PC-3 (cell line): ENCODE measurements around the gene ANKS1B. TPM values are rescaled to one million over a fixed set of nuclear protein-coding genes. Genes with fewer than 3 reads are reported as not detected.

Experiments
- ATAC-seq: fragments of 200-7000 bp; cut with Tn5 transposase; 2 replicates; pipeline ENCODE4 v1.9.1; 2020; ENCODE audit warnings: mild to moderate bottlenecking, moderate library complexity
- BruUV-seq: library from RNA; stranded (reverse); fragments of 400-500 nt; replicated peaks from 2 replicates; lab custom pipeline; 2021; lab: Mats Ljungman, UMichigan
- CTCF ChIA-PET: fragments of 300-600 bp; sonication (Branson Sonifier 250); formaldehyde crosslinking; loops from one replicate; lab custom pipeline; 2022; ENCODE audit warnings: antibody characterized with exemption; lab: Charles Lee
- POLR2A ChIA-PET: fragments of 300-600 bp; sonication (Branson Sonifier 250); formaldehyde crosslinking; loops from one replicate; lab custom pipeline; 2022; ENCODE audit warnings: antibody characterized with exemption; ENCODE audit not compliant: unreplicated experiment; lab: Charles Lee
- DNase-seq: peaks from one replicate; pipeline ENCODE4 v3.0.0-alpha.2; 2015
- H2AFZ ChIP-seq: fragments of 300-600 bp; sonication (generic); 2 replicates; pipeline ENCODE4 v1.6.0; 2016; ENCODE audit warnings: antibody characterized with exemption, low read length
- H3F3A ChIP-seq: fragments of 300-600 bp; sonication (generic); one replicate; pipeline ENCODE4 v1.6.0; 2017; ENCODE audit warnings: antibody characterized with exemption, low read length, control low read depth, mild to moderate bottlenecking; ENCODE audit not compliant: unreplicated experiment
- H3K27ac ChIP-seq: fragments of 300-600 bp; sonication (generic); 2 replicates; pipeline ENCODE4 v1.5.1; 2016; ENCODE audit warnings: mild to moderate bottlenecking, low read length
- H3K27me3 ChIP-seq: fragments of 300-600 bp; sonication (generic); 2 replicates; pipeline ENCODE4 v1.6.1; 2016; ENCODE audit warnings: low read length, mixed read lengths
- H3K36me3 ChIP-seq: fragments of 300-600 bp; sonication (generic); 2 replicates; pipeline ENCODE4 v1.6.1; 2016; ENCODE audit warnings: low read depth, mixed run types, low read length, mixed read lengths
- H3K4me1 ChIP-seq: fragments of 300-600 bp; sonication (generic); 2 replicates; pipeline ENCODE4 v1.5.1; 2016; ENCODE audit warnings: low read length; ENCODE audit not compliant: insufficient read depth
- H3K4me2 ChIP-seq: fragments of 300-600 bp; sonication (generic); 2 replicates; pipeline ENCODE4 v1.6.0; 2016; ENCODE audit warnings: low read length
- H3K4me3 ChIP-seq: fragments of 300-600 bp; sonication (generic); 2 replicates; pipeline ENCODE4 v1.5.1; 2016; ENCODE audit warnings: mild to moderate bottlenecking, low read length, mixed read lengths
- H3K79me2 ChIP-seq: fragments of 300-600 bp; sonication (generic); 2 replicates; pipeline ENCODE4 v1.6.1; 2017; ENCODE audit warnings: low read length, mixed read lengths
- H3K9ac ChIP-seq: fragments of 300-600 bp; sonication (generic); 2 replicates; pipeline ENCODE4 v1.6.0; 2016; ENCODE audit warnings: mild to moderate bottlenecking, low read length
- H3K9me2 ChIP-seq: fragments of 300-600 bp; sonication (generic); replicated peaks from 2 replicates; pipeline ENCODE4 v1.6.1; 2016; ENCODE audit warnings: mixed run types, low read length, mixed read lengths
- H3K9me3 ChIP-seq: fragments of 300-600 bp; sonication (generic); 2 replicates; pipeline ENCODE4 v1.6.1; 2016; ENCODE audit warnings: low read length, mixed read lengths
- H4K20me1 ChIP-seq: fragments of 300-600 bp; sonication (generic); 2 replicates; pipeline ENCODE4 v1.6.1; 2016; ENCODE audit warnings: low read length, mixed read lengths
- EZH2 ChIP-seq: fragments of 300-600 bp; sonication (generic); IDR thresholded peaks from one replicate; pipeline ENCODE4 v1.6.1; 2017; ENCODE audit warnings: antibody characterized with exemption, mild to moderate bottlenecking, low read length; ENCODE audit not compliant: unreplicated experiment
- EZH2phosphoT487 ChIP-seq: fragments of 300-600 bp; sonication (generic); IDR thresholded peaks from 2 replicates; pipeline ENCODE4 v1.6.1; 2018; ENCODE audit warnings: mild to moderate bottlenecking, antibody characterized with exemption, low read length, borderline replicate concordance
- intact Hi-C: fragments of 100-400 bp; cut with micrococcal nuclease; formaldehyde crosslinking; loops from 2 replicates; pipeline ENCODE4 v1.9.0; 2023
- total RNA-seq: library from RNA; depleted of rRNA; stranded (reverse); fragments of >200 nt; gene quantifications from 2 replicates; pipeline ENCODE4 v1.2.3, GENCODE V29; 2014
- TF ChIP-seq, protein P1 (sequence below): fragments of 300-600 bp; sonication (generic); conservative IDR thresholded peaks from 2 replicates; pipeline ENCODE4 v1.5.1; 2017; ENCODE audit warnings: antibody characterized with exemption, low read depth, mild to moderate bottlenecking, low read length

Gene ANKS1B
- total RNA-seq, 1 experiment from 2014 or later = 0.07 TPM

DNA sequence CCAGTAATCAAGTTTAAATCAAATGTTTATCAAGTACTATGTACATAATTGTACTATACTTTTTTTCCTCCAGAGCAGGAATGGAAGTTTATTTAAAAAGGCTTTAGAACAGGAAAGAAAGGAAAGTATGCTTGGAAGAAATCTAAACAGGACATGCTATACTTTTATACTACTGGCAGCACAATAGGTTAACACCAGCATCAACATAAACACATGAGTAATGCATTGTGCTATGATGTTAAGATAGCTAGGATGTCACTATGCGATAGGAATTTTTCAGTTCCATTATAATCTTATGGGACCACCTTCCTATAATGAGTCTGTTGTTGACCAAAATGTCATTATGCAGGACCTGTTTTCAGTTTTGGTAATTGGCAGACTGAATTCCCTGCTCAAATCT lies 41.5 kb upstream of the ANKS1B start:
- Histone ChIP-seq H3K9me2 (no peaks in the 10 kb centered on the region), H3K4me3 (no peak overlapping the region), H3K36me3 (no peaks in the 10 kb centered on the region), H3K27ac (no peak overlapping the region), H2AFZ (no peak overlapping the region), H3K27me3 (no peaks in the 10 kb centered on the region), H3K9me3 (no peaks in the 10 kb centered on the region), H4K20me1 (no peaks in the 10 kb centered on the region), H3F3A (no peaks in the 10 kb centered on the region), H3K9ac (no peak overlapping the region), H3K4me1 (no peaks in the 10 kb centered on the region), H3K79me2 (no peaks in the 10 kb centered on the region), H3K4me2 (no peak overlapping the region)
- DNase-seq (no peak), ATAC-seq (no peak)
- ChIA-PET CTCF (no interaction called here), POLR2A (no interaction called here)
- BruUV-seq = no TSS peak
- TF ChIP-seq, protein P1, sequence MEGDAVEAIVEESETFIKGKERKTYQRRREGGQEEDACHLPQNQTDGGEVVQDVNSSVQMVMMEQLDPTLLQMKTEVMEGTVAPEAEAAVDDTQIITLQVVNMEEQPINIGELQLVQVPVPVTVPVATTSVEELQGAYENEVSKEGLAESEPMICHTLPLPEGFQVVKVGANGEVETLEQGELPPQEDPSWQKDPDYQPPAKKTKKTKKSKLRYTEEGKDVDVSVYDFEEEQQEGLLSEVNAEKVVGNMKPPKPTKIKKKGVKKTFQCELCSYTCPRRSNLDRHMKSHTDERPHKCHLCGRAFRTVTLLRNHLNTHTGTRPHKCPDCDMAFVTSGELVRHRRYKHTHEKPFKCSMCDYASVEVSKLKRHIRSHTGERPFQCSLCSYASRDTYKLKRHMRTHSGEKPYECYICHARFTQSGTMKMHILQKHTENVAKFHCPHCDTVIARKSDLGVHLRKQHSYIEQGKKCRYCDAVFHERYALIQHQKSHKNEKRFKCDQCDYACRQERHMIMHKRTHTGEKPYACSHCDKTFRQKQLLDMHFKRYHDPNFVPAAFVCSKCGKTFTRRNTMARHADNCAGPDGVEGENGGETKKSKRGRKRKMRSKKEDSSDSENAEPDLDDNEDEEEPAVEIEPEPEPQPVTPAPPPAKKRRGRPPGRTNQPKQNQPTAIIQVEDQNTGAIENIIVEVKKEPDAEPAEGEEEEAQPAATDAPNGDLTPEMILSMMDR = no peak
- no peak for TF ChIP-seq EZH2phosphoT487
- no peak for TF ChIP-seq EZH2
- intact Hi-C loops = no loop called here

DNA sequence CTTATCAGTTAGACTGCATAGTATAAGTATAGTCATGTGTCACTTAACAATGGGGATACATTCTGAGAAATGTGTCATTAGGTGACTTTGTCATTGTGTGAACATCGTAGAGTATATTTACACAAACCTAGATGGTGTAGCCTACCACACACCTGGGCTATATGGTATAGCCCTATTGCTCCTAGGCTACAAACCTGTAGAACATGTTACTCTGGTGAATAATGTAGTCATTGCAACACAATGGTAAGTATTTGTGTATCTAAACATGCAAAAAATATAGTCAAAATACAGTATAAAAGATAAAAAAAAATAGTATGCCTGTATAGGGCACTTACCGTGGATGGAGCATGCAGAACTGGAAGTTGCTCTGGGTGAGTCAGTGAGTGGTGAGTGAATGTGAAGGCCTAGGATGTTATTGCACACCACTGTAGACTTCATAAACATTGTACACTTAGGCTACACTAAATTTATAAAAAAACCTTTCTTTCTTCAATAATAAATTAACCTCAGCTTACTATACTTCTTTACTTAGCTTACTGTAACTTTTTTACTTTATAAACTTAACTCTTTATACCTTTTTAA lies 40.3 kb upstream of the ANKS1B start:
- Histone ChIP-seq H3K4me2 (no peak overlapping the region), H3K27me3 (no peaks in the 10 kb centered on the region), H3K9me2 (no peaks in the 10 kb centered on the region), H2AFZ (no peak overlapping the region), H3K4me3 (no peak overlapping the region), H3K79me2 (no peaks in the 10 kb centered on the region), H3K9me3 (no peaks in the 10 kb centered on the region), H4K20me1 (no peaks in the 10 kb centered on the region), H3K27ac (no peak overlapping the region), H3F3A (no peaks in the 10 kb centered on the region), H3K4me1 (no peaks in the 10 kb centered on the region), H3K9ac (no peak overlapping the region), H3K36me3 (no peaks in the 10 kb centered on the region)
- TF ChIP-seq EZH2phosphoT487 (no peak), EZH2 (no peak)
- TF ChIP-seq, protein P1 = no peak
- intact Hi-C loops = no loop called here
- no TSS peak for BruUV-seq
- DNase-seq (peak; percentile 22), ATAC-seq (no peak; the same call in 1 of the 2 replicates)
- ChIA-PET CTCF (no interaction called here), POLR2A (no interaction called here)

DNA sequence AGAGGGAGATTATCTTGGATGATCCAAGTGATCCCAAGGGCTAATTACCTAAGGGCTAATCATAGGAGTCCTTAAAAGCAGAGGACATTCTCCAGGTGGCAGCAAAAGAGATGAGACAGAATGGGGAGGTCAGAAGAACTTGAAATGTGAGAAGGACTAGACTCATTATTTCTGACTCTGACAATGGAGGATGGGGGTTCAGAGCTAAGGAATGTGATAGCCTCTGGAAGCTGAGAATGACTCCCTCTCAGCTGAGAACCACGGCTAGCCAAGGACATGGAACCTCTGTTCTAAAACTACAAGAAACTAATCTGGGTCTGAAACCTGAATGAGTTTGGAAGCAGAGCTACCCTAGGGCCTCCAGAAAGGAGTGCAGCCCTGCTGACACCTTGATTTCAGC lies 35.6 kb upstream of the ANKS1B start:
- intact Hi-C loops = no loop called here
- ATAC-seq (peak; percentile 49; the same call in 1 of the 2 replicates), DNase-seq (peak; percentile 28)
- no peaks in the 10 kb centered on the region for H4K20me1 ChIP-seq
- H3K79me2 ChIP-seq = no peaks in the 10 kb centered on the region
- ChIA-PET CTCF (no interaction called here), POLR2A (no interaction called here)
- no peaks in the 10 kb centered on the region for H3F3A ChIP-seq
- no peaks in the 10 kb centered on the region for H3K4me1 ChIP-seq
- no peak overlapping the region for H3K27ac ChIP-seq
- no TSS peak for BruUV-seq
- no peaks in the 10 kb centered on the region for H3K36me3 ChIP-seq
- no peaks in the 10 kb centered on the region for H3K9me3 ChIP-seq
- TF ChIP-seq EZH2 = no peak
- no peak for TF ChIP-seq EZH2phosphoT487
- TF ChIP-seq, protein P1 = no peak
- H2AFZ ChIP-seq = no peak overlapping the region
- no peaks in the 10 kb centered on the region for H3K9me2 ChIP-seq
- no peak overlapping the region for H3K9ac ChIP-seq
- no peak overlapping the region for H3K4me2 ChIP-seq
- no peaks in the 10 kb centered on the region for H3K27me3 ChIP-seq
- H3K4me3 ChIP-seq = no peak overlapping the region
